HepG2 (cell line): ENCODE results near the gene RASSF7. TPM values are rescaled to one million over a fixed set of nuclear protein-coding genes. Genes with fewer than 3 reads are reported as not detected.

ENCODE experiments used
- ADNP ChIP-seq: sonication (generic); formaldehyde crosslinking; IDR thresholded peaks from 2 replicates; pipeline ENCODE4 v1.4.0; 2020; ENCODE audit warnings: missing genetic modification reagents
- ATF3 ChIP-seq: sonication (generic); formaldehyde crosslinking; IDR thresholded peaks from 2 replicates; pipeline ENCODE4 v1.4.0; 2020; ENCODE audit warnings: missing genetic modification reagents
- ATF5 ChIP-seq: sonication (generic); formaldehyde crosslinking; IDR thresholded peaks from 2 replicates; pipeline ENCODE4 v1.4.0; 2020; ENCODE audit warnings: mild to moderate bottlenecking, low read depth, missing genetic modification reagents
- FOXK1 ChIP-seq: sonication (generic); formaldehyde crosslinking; IDR thresholded peaks from 2 replicates; pipeline ENCODE4 v1.4.0; 2020; ENCODE audit warnings: low read depth, missing genetic modification reagents, borderline replicate concordance
- HMG20B ChIP-seq: conservative IDR thresholded peaks from 2 replicates; pipeline ENCODE4 v1.6.1; 2016; ENCODE audit warnings: missing genetic modification reagents, missing compliant biosample characterization
- HOXA3 ChIP-seq: sonication (generic); formaldehyde crosslinking; IDR thresholded peaks from 2 replicates; pipeline ENCODE4 v1.5.0; 2020; ENCODE audit warnings: missing genetic modification reagents
- KDM5A ChIP-seq: fragments of 200-600 bp; sonication (generic); IDR thresholded peaks from 2 replicates; pipeline ENCODE4 v1.7.0; 2018; ENCODE audit warnings: antibody characterized with exemption, mild to moderate bottlenecking, low read length, borderline replicate concordance
- NFYC ChIP-seq: IDR thresholded peaks from 2 replicates; pipeline ENCODE4 v1.6.1; 2016; ENCODE audit warnings: missing genetic modification reagents, missing compliant biosample characterization
- PBX2 ChIP-seq: IDR thresholded peaks from 2 replicates; pipeline ENCODE4 v1.6.1; 2016; ENCODE audit warnings: control low read depth
- SNAPC5 ChIP-seq: sonication (generic); formaldehyde crosslinking; IDR thresholded peaks from 2 replicates; pipeline ENCODE4 v1.8.1; 2023; ENCODE audit warnings: mild to moderate bottlenecking, missing genetic modification reagents, borderline replicate concordance
- SOX6 ChIP-seq, 2 experiments: fragments of 450-650 bp in 1 of 2; sonication (generic) in 1 of 2; formaldehyde crosslinking in 1 of 2; IDR thresholded peaks; 2 replicates each; pipeline versions ENCODE4 v1.4.0 to v1.6.1; 2017 to 2020; ENCODE audit warnings: antibody characterized with exemption in 1 of 2, mild to moderate bottlenecking in 1 of 2, missing genetic modification reagents in 1 of 2
- ZKSCAN1 ChIP-seq: fragments of 150-350 bp; IDR thresholded peaks from 2 replicates; pipeline ENCODE4 v1.6.1; 2014; ENCODE audit warnings: low read length
- ZNF18 ChIP-seq: sonication (generic); formaldehyde crosslinking; IDR thresholded peaks from 2 replicates; pipeline ENCODE4 v1.8.0; 2022; ENCODE audit warnings: mild to moderate bottlenecking, missing genetic modification reagents; ENCODE audit not compliant: insufficient replicate concordance
- ZNF292 ChIP-seq: sonication (generic); formaldehyde crosslinking; IDR thresholded peaks from 2 replicates; pipeline ENCODE4 v1.8.1; 2022; ENCODE audit warnings: mild to moderate bottlenecking, low read depth, missing genetic modification reagents, borderline replicate concordance
- ZNF3 ChIP-seq: IDR thresholded peaks from 2 replicates; pipeline ENCODE4 v1.7.0; 2017; ENCODE audit warnings: inconsistent platforms
- ZNF350 ChIP-seq: sonication (generic); formaldehyde crosslinking; IDR thresholded peaks from 2 replicates; pipeline ENCODE4 v1.4.0; 2020; ENCODE audit warnings: mild to moderate bottlenecking, low read depth, missing genetic modification reagents, borderline replicate concordance
- ZNF354B ChIP-seq: sonication (generic); formaldehyde crosslinking; IDR thresholded peaks from 2 replicates; pipeline ENCODE4 v1.8.0; 2022; ENCODE audit warnings: mild to moderate bottlenecking, missing genetic modification reagents
- ZNF383 ChIP-seq: sonication (generic); formaldehyde crosslinking; IDR thresholded peaks from 2 replicates; pipeline ENCODE4 v1.4.0; 2020; ENCODE audit warnings: missing genetic modification reagents, mild to moderate bottlenecking, borderline replicate concordance
- ZNF564 ChIP-seq: sonication (generic); formaldehyde crosslinking; IDR thresholded peaks from 2 replicates; pipeline ENCODE4 v1.8.1; 2023; ENCODE audit warnings: mild to moderate bottlenecking, missing genetic modification reagents
- ZNF740 ChIP-seq: sonication (generic); formaldehyde crosslinking; IDR thresholded peaks from 2 replicates; pipeline ENCODE4 v1.4.0; 2020; ENCODE audit warnings: missing genetic modification reagents
- ZNF770 ChIP-seq: sonication (generic); formaldehyde crosslinking; IDR thresholded peaks from 2 replicates; pipeline ENCODE4 v1.5.0; 2020; ENCODE audit warnings: mild to moderate bottlenecking, missing genetic modification reagents
- ZNF83 ChIP-seq: sonication (generic); formaldehyde crosslinking; IDR thresholded peaks from 2 replicates; pipeline ENCODE4 v1.4.0; 2020; ENCODE audit warnings: missing genetic modification reagents, mild to moderate bottlenecking, borderline replicate concordance
- ZZZ3 ChIP-seq: sonication (generic); formaldehyde crosslinking; IDR thresholded peaks from 2 replicates; pipeline ENCODE4 v1.4.0; 2020; ENCODE audit warnings: missing genetic modification reagents, mild to moderate bottlenecking, borderline replicate concordance
- polyA plus RNA-seq, 8 experiments: library from polyadenylated mRNA; depleted of rRNA in 3 of 8; stranded (reverse) in 7 of 8; unstranded in 1 of 8; fragments of >200 nt; fragmentation: Illumina TruSeq in 4 of 8; extraction: Trizol in 4 of 8; gene quantifications; 2 replicates each; pipeline versions ENCODE4 v1.2.1 to v1.2.3, GENCODE V29; 2011 to 2016; ENCODE audit warnings: low read depth in 4 of 8, missing spikeins in 1 of 8, mixed read lengths in 1 of 8; ENCODE audit not compliant: insufficient read depth in 1 of 8
- total RNA-seq, 5 experiments: library from RNA; depleted of rRNA; stranded (reverse); fragments of >200 nt; fragmentation: Illumina TruSeq; extraction: Trizol; gene quantifications; 2 replicates each; pipeline ENCODE4 v1.2.3, GENCODE V29; 2016; ENCODE audit warnings: low read depth in 1 of 5

Gene RASSF7
- total and polyA plus RNA-seq, 2 of the 13 experiments (the other 11 are each of a cell fraction or from before 2014, with no cell fraction given): 20.2 to 28.6 TPM

- TF ChIP-seq ATF5 (CRISPR knock-in tag) (no peak), HOXA3 (CRISPR knock-in tag) (peak; percentile 80), PBX2 (CRISPR knock-in tag) (no peak), ATF3 (CRISPR knock-in tag) (no peak), ZZZ3 (CRISPR knock-in tag) (0 out of 2 replicates have a peak, but pooled peaks have one; percentile 9), SNAPC5 (CRISPR knock-in tag) (no peak), ZNF564 (CRISPR knock-in tag) (0 out of 2 replicates have a peak, but pooled peaks have one; percentile 21), ZNF354B (CRISPR knock-in tag) (no peak), ZNF740 (CRISPR knock-in tag) (peak; percentile 94), ZNF770 (CRISPR knock-in tag) (0 out of 2 replicates have a peak, but pooled peaks have one; percentile 4), KDM5A (no peak), ZNF83 (no peak), ZKSCAN1 (no peak), FOXK1 (CRISPR knock-in tag) (no peak), ZNF383 (CRISPR knock-in tag) (no peak), NFYC (peak; percentile 80), HMG20B (CRISPR knock-in tag) (no peak), ZNF350 (CRISPR knock-in tag) (no peak), ADNP (CRISPR knock-in tag) (no peak), ZNF292 (CRISPR knock-in tag) (no peak), SOX6 (IDR thresholded peaks at IDR 0.05) (no peak), SOX6 (CRISPR knock-in tag; IDR thresholded peaks at IDR 0.05) (no peak), ZNF18 (CRISPR knock-in tag) (no peak), ZNF3 (no peak)
Observed at GRCh38 chr11:568306-569157, 7.8 kb downstream of the RASSF7 start (continued).
